ENCODE measurements around the gene CTNNBIP1. TPM values are rescaled to one million over a fixed set of nuclear protein-coding genes. Genes with fewer than 3 reads are reported as not detected.
A peak's percentile ranks its signal among the peaks of the same experiment; 100 is the strongest.

The CTNNBIP1 gene
- total RNA-seq, 1 donor from 2014 or later: 24.2 TPM

DNA sequence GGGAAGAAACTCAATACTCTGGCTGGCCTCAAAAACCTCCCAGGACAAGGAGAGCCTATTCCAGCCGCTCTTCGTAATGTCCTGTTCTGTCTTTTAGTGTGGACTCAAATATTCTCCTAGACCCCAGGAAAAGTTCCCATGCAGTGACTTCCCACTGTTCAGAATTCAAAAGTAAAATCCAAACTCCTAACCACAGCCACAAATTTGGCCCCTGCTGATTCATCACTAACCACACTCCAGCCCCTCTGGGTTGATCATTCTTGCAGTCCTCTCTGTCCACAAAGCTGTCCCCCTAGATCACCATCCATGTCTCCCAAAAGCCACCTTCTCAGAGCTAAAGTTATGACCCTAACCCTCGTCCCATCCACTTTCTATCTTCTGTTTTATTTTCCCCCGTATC, 5.1 kb downstream of the CTNNBIP1 start:
- ATAC-seq (no peak), DNase-seq (ENCODE audit: low spot score) (no peak)

DNA sequence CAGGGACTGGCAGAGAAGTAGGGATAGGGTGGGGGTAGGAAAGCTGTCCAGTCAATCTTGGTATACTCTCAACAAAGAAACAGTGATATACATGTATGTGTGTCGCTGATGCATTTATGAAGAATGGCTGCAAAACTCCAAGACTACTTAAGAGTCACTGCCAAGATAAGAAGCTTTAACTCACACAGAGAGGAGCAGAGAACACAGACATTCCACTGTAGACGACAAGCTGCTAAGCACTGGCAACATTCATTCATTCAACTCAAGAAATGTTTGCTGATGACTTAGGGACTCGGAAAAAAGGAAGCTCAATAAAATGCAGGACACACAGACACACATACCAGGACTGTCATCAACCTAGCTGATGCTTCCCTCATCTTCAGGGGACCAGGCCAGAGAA, 5.5 kb downstream of the CTNNBIP1 start:
- DNase-seq (ENCODE audit: low spot score) (no peak), ATAC-seq (no peak)

DNA sequence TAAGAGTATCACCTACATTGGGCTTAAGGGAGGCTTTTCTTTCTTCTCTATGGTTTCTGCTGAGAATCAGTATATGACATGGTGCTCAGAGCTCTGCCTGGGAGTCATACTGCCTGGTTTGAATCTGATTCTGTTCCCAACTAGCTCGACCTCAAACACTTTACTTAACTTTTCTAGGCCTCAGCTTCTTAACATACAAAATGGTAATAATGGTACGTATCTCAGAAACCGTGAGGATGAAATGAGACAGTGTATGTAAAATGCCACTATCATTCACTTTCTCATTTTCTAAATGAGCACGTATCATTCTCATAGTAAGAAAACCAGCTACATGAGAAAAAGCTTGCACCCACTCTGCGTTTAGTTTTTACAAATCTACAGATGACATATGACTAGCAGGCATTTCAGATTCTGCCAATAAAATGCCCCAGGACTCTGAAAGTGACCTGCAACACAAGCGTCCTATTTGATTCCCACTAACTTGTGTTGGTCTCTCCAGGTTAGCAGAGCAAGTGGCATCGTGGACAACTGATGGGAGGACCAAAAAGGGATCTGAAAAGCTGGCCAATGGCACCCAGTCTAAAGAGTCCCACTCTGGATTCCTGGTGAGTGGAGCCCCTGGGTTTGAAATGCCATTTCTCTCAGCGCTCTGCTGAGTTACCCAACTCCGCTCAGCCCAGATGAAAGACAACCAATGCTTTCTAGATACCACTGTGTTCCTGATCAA, 6.1 kb downstream of the CTNNBIP1 start:
- DNase-seq (ENCODE audit: low spot score): no peak

DNA sequence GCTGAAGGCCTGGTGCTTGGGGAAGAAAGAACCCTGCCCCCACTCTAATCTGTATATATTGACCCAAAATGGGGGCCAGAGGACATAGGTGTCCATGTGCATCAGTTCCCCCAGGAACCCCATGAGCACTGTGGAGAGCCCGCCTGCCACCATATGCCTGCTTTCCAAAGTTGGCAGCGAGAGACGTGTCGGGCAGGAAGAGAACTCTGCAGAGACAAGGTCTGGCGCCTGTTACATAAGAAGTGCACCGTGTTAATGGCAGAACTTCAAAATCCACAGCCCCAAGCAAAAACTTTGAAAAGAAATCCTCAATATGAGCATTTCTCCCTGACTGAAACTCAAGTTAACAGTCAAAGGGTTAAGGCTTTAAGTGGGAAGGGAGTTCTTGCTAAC, 8.0 kb downstream of the CTNNBIP1 start:
- ATAC-seq (peak; percentile 38), DNase-seq (ENCODE audit: low spot score) (no peak)

More for the DNA sequence above, 6.1 kb downstream of the CTNNBIP1 start:
- ATAC-seq: no peak

GRCh38 chr1:9901148-9902059, 8.7 kb downstream of the CTNNBIP1 start:
- peak; percentile 74 for ATAC-seq
- DNase-seq (ENCODE audit: low spot score): peak; percentile 76

GRCh38 chr1:9900142-9901043, 9.7 kb downstream of the CTNNBIP1 start:
- DNase-seq (ENCODE audit: low spot score) (peak; percentile 89), ATAC-seq (peak; percentile 93)

DNA sequence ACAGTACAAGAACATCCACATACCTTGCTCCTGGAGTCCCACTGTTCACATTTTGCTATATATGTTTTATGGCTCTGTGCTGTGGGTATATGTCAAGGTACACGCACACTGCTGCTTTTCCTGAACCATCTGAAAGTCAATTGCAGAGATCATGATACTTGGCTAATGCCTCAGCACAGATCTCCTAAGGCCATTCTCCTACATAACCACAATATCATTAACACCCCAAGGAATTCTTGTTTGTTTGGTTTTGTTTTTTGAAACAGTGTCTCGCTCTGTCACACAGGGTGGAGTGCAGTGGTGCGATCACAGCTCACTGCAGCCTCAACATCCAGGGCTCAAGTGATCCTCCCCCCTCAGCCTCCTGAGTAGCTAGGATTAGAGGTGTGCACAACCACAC, 16.0 kb downstream of the CTNNBIP1 start:
- DNase-seq (ENCODE audit: low spot score) (no peak), ATAC-seq (no peak)

- ATAC-seq (no peak), DNase-seq (ENCODE audit: low spot score) (no peak)
Observed at GRCh38 chr1:9892563-9893528, 17.2 kb downstream of the CTNNBIP1 start.

GRCh38 chr1:9891207-9891606, 18.9 kb downstream of the CTNNBIP1 start:
- DNase-seq (ENCODE audit: low spot score): no peak

DNA sequence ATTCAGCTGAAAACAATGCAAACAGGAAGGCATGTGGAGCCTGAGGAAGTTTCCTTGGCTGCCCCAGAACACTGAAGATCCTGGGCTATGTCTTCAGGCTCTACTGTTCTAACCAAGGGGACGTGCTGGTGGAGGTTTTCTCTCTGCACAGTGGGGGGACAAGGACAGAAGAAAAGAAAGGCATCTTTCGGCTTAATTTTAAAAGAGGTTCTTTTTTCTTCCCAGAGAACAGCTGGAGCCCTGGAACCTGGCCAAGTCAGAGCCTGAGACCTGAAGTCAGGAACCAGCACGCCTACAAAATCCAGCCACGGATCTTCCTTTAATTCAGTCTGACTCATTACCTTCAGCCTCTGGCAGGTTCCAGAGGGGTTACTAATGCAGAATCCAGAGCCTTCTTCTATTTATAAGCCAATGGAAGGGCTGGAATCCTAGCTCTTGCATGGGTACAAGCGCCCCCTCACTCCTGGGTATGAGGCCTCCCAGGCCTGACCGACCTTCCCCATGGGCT, 19.8 kb downstream of the CTNNBIP1 start:
- no peak for DNase-seq (ENCODE audit: low spot score)
- no peak for ATAC-seq

More at GRCh38 chr1:9891207-9891606, 18.9 kb downstream of the CTNNBIP1 start:
- ATAC-seq: no peak

DNA sequence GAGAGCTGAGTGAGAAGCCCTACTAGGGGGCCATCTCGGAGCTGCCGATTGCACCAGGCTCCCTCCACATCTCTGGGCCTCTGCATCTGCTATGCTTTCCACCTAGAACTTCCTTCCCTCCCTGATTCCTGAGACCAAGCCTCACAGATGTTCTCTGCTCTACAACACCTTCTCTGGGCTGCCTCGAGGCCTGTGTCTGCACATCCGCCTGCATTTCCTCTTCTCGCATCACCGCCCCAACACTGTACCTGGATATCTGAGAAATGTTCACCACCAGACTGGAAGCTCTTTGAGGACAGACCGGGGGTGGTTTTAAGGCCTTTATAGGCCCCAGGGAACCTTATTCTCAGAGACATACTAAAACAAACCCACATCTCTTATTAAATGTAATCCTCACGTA, 20.7 kb downstream of the CTNNBIP1 start:
- no peak for DNase-seq (ENCODE audit: low spot score)

DNA sequence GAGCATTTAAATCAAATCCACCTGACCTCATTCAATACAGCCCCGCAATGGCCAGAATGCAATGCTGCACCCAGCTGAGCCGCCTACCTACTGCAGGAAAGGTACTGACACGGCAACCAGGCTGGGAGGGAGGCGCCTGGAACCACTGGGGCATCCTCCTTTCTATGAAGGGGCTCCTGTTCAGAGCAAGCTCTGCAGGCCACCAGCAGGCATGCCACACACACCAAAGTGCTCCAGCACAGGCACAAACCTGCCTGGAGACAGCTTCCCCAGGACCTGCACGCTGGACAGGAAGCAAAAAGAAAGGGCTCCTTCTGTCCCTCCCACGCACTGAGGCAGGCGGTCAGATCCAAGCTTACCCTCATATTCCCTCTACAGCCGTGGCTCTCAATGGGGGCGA, 21.2 kb downstream of the CTNNBIP1 start:
- DNase-seq (ENCODE audit: low spot score) (no peak), ATAC-seq (no peak)

More for the DNA sequence above, 20.7 kb downstream of the CTNNBIP1 start:
- ATAC-seq: no peak

GRCh38 chr1:9887070-9887469, 23.0 kb downstream of the CTNNBIP1 start:
- no peak for DNase-seq (ENCODE audit: low spot score)
- no peak for ATAC-seq

DNA sequence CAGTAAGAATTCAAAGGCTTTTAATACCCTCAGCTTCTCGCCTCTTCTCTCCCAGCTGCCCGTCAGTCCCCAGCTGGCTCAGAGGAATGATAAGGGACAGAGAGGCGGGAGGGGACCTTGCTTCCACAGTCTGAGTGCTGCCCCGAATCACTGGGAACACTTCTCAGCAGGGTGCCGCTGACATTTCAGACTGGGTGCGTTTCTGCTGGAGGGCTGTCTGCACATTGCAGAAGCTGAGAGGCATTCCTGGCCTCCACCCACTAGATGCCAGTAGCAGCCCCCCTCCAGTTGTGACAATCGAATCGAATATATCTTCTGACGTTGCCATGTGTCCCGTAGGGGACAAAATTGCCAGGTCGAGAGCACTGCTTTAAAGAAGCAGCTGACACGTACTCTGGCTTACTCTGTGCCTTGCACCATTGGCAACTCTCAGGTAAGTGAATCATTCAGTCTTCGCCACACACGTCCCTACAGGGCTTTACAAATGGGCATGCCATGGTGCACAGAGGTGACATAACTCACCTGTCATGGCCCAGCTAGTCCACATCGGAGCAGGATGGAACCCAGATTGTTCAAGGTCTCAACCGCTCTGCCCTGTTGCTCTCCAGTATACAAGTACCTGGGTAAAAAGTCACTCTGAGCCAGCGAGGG, 23.9 kb downstream of the CTNNBIP1 start:
- DNase-seq (ENCODE audit: low spot score) (no peak), ATAC-seq (no peak)

- no peak for ATAC-seq
- no peak for DNase-seq (ENCODE audit: low spot score)
Observed at GRCh38 chr1:9884805-9885204, 25.3 kb downstream of the CTNNBIP1 start.

DNA sequence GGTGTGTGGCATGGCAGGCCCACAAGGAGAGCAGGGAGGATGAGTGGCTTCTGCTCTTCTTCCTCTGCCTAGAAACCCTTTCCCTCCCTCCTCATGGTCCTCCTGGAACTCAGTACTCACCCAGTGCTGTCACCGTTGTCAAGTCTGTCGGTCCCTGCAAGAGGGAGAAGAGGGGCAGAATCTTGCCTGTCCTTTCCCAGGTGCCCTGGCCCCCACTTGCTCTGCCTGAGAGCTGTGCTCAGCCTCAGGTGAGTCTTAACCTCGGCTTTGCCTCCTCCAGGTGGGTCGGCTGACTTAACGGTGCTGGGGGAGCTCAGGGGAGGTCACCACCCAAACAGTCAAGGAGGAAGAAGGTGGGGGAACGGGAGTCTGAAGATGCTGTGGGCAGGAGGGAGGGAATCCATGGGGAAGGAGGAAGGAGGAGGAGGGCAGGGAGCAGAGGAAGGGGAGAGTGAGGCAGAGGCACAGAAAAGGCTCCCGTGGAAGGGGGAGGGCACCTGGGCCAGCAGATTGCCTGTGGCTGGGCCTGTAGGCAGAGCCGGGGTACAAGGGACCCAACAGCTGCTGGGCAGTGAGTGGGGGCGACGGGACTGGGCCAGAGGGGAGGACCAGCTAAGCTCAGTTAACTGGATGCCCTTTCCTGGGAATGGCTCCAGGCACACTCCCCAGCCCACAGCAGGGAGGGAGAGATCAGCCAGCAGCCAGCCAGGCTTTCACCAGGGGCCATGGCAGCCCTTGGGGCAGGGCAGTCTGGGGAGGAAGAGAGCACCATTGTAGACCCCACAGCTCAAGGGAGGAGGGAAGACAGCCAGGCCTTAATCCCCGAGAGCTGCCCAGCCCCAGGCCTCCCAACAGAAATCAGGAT, 26.3 kb downstream of the CTNNBIP1 start:
- ATAC-seq (no peak), DNase-seq (ENCODE audit: low spot score) (no peak)

GRCh38 chr1:9882945-9883303, 27.1 kb downstream of the CTNNBIP1 start:
- ATAC-seq (no peak), DNase-seq (ENCODE audit: low spot score) (no peak)

- no peak for ATAC-seq
- DNase-seq (ENCODE audit: low spot score): no peak
Observed at GRCh38 chr1:9882296-9882944, 27.6 kb downstream of the CTNNBIP1 start.

All from left lobe of liver (tissue), 2 donors.